ENCODE measurements around the gene TTLL11. TPM values are rescaled to one million over a fixed set of nuclear protein-coding genes. Genes with fewer than 3 reads are reported as not detected.

TTLL11 gene
- total and polyA plus RNA-seq, 2 experiments from 2014 or later = 5.1 to 6.3 TPM

GRCh38 chr9:122124048-122124447 lies 30.9 kb upstream of the TTLL11 start:
- no peak overlapping the region for H3K4me2 ChIP-seq (ENCODE audit: unreplicated experiment)
- H3K36me3 ChIP-seq (ENCODE audit: low read depth) = no peaks in the 10 kb centered on the region
- no peak overlapping the region for H3K9ac ChIP-seq
- H3K9me3 ChIP-seq (ENCODE audit: low read depth) = no peaks in the 10 kb centered on the region
- H3K4me3 ChIP-seq = no peak overlapping the region
- no peak overlapping the region for H3K27ac ChIP-seq
- H3F3A ChIP-seq (ENCODE audit: insufficient read depth) = no peaks in the 10 kb centered on the region
- no peaks in the 10 kb centered on the region for H4K20me1 ChIP-seq (ENCODE audit: insufficient read depth)
- WGBS, 2 experiments (ENCODE audit: low coverage in 1 of 2, low lambda C conversion rate in 2 of 2, missing lambda C conversion rate in 2 of 2) = 76 to 89% methylated on average over 1 of the region's 1 CpG
- in situ Hi-C loops (cut with MboI) = loop anchor here (5.0 to 10.0 kb wide), 3 partner anchors 231 to 701 kb away; partner anchors contain the start of gene PDCL
- H3K9me2 ChIP-seq (ENCODE audit: insufficient read depth) = no peaks in the 10 kb centered on the region
- no peaks in the 10 kb centered on the region for H3K27me3 ChIP-seq (replicated peaks; ENCODE audit: insufficient read depth)
- peaks cover 12% of the 10 kb centered on the region for H3K4me1 ChIP-seq (ENCODE audit: insufficient read depth)
- no peak for DNase-seq
- no peaks in the 10 kb centered on the region for H3K79me2 ChIP-seq (ENCODE audit: insufficient read depth)
- H2AFZ ChIP-seq = no peak overlapping the region
- no peak for TF ChIP-seq EZH2 (IDR thresholded peaks at IDR 0.05; ENCODE audit: insufficient read depth, poor library complexity, severe bottlenecking)
- no peak for TF ChIP-seq EZH2phosphoT487 (IDR thresholded peaks at IDR 0.05; ENCODE audit: insufficient read depth, low read depth)

- Histone ChIP-seq H2AFZ (no peak overlapping the region), H3K36me3 (ENCODE audit: low read depth) (no peaks in the 10 kb centered on the region), H3K4me1 (ENCODE audit: insufficient read depth) (peaks cover 12% of the 10 kb centered on the region), H3K27ac (no peak overlapping the region), H3K79me2 (ENCODE audit: insufficient read depth) (no peaks in the 10 kb centered on the region), H4K20me1 (ENCODE audit: insufficient read depth) (no peaks in the 10 kb centered on the region), H3K9me2 (ENCODE audit: insufficient read depth) (no peaks in the 10 kb centered on the region), H3K9me3 (ENCODE audit: low read depth) (no peaks in the 10 kb centered on the region), H3K9ac (no peak overlapping the region), H3F3A (ENCODE audit: insufficient read depth) (no peaks in the 10 kb centered on the region), H3K27me3 (replicated peaks; ENCODE audit: insufficient read depth) (no peaks in the 10 kb centered on the region), H3K4me3 (no peak overlapping the region), H3K4me2 (ENCODE audit: unreplicated experiment) (no peak overlapping the region)
- DNase-seq = peak; percentile 78
- TF ChIP-seq EZH2 (IDR thresholded peaks at IDR 0.05; ENCODE audit: insufficient read depth, poor library complexity, severe bottlenecking) (no peak), EZH2phosphoT487 (IDR thresholded peaks at IDR 0.05; ENCODE audit: insufficient read depth, low read depth) (no peak)
- in situ Hi-C loops (cut with MboI) = loop anchor here (5.0 to 10.0 kb wide), 3 partner anchors 232 to 702 kb away; partner anchors contain the start of gene PDCL
- 3 to 5% methylated on average over 13 of the region's 13 CpGs for WGBS, 2 experiments (ENCODE audit: low coverage in 1 of 2, low lambda C conversion rate in 2 of 2, missing lambda C conversion rate in 2 of 2)
Measured at GRCh38 chr9:122122903-122123632, 30.0 kb upstream of the TTLL11 start.

- WGBS, 2 experiments (ENCODE audit: low coverage in 1 of 2, low lambda C conversion rate in 2 of 2, missing lambda C conversion rate in 2 of 2) = 50 to 62% methylated on average over 6 of the region's 6 CpGs
- no peak for DNase-seq
- TF ChIP-seq EZH2 (IDR thresholded peaks at IDR 0.05; ENCODE audit: insufficient read depth, poor library complexity, severe bottlenecking) (no peak), EZH2phosphoT487 (IDR thresholded peaks at IDR 0.05; ENCODE audit: insufficient read depth, low read depth) (no peak)
Measured at GRCh38 chr9:122122468-122122867, 29.4 kb upstream of the TTLL11 start.

GRCh38 chr9:122121931-122122330 lies 28.8 kb upstream of the TTLL11 start:
- Histone ChIP-seq H3K4me3 (no peak overlapping the region), H3F3A (ENCODE audit: insufficient read depth) (no peaks in the 10 kb centered on the region), H3K9me2 (ENCODE audit: insufficient read depth) (no peaks in the 10 kb centered on the region), H3K4me1 (ENCODE audit: insufficient read depth) (peaks cover 12% of the 10 kb centered on the region), H3K27me3 (replicated peaks; ENCODE audit: insufficient read depth) (no peaks in the 10 kb centered on the region), H3K27ac (no peak overlapping the region), H3K79me2 (ENCODE audit: insufficient read depth) (no peaks in the 10 kb centered on the region), H2AFZ (no peak overlapping the region), H4K20me1 (ENCODE audit: insufficient read depth) (no peaks in the 10 kb centered on the region), H3K4me2 (ENCODE audit: unreplicated experiment) (no peak overlapping the region), H3K9ac (no peak overlapping the region), H3K36me3 (ENCODE audit: low read depth) (no peaks in the 10 kb centered on the region), H3K9me3 (ENCODE audit: low read depth) (no peaks in the 10 kb centered on the region)
- no peak for DNase-seq
- TF ChIP-seq EZH2 (IDR thresholded peaks at IDR 0.05; ENCODE audit: insufficient read depth, poor library complexity, severe bottlenecking) = no peak
- in situ Hi-C loops (cut with MboI) = loop anchor here (5.0 to 10.0 kb wide), 3 partner anchors 233 to 703 kb away; partner anchors contain the start of gene PDCL
- 62 to 80% methylated on average over 6 of the region's 6 CpGs for WGBS, 2 experiments (ENCODE audit: low coverage in 1 of 2, low lambda C conversion rate in 2 of 2, missing lambda C conversion rate in 2 of 2)

More at GRCh38 chr9:122122468-122122867, 29.4 kb upstream of the TTLL11 start:
- Histone ChIP-seq H3K4me3 (no peak overlapping the region), H3K9ac (no peak overlapping the region), H3K79me2 (ENCODE audit: insufficient read depth) (no peaks in the 10 kb centered on the region), H3F3A (ENCODE audit: insufficient read depth) (no peaks in the 10 kb centered on the region), H3K27me3 (replicated peaks; ENCODE audit: insufficient read depth) (no peaks in the 10 kb centered on the region), H3K4me2 (ENCODE audit: unreplicated experiment) (no peak overlapping the region), H2AFZ (no peak overlapping the region), H3K27ac (no peak overlapping the region), H3K36me3 (ENCODE audit: low read depth) (no peaks in the 10 kb centered on the region), H3K4me1 (ENCODE audit: insufficient read depth) (peaks cover 12% of the 10 kb centered on the region), H3K9me3 (ENCODE audit: low read depth) (no peaks in the 10 kb centered on the region), H3K9me2 (ENCODE audit: insufficient read depth) (no peaks in the 10 kb centered on the region), H4K20me1 (ENCODE audit: insufficient read depth) (no peaks in the 10 kb centered on the region)
- in situ Hi-C loops (cut with MboI) = loop anchor here (5.0 to 10.0 kb wide), 3 partner anchors 232 to 702 kb away; partner anchors contain the start of gene PDCL
